ENCODE measurements around the gene NUP210L. TPM values are rescaled to one million over a fixed set of nuclear protein-coding genes. Genes with fewer than 3 reads are reported as not detected.

NUP210L gene
- total and polyA plus RNA-seq, 2 experiments from 2014 or later, result 0.10 TPM; not detected in 1

- Histone ChIP-seq H3K27ac (ENCODE audit: low read depth) (no peak overlapping the region), H3K36me3 (ENCODE audit: insufficient read depth) (peaks cover 85% of the 10 kb centered on the region), H3K27me3 (ENCODE audit: insufficient read depth) (no peaks in the 10 kb centered on the region), H4K20me1 (replicated peaks; ENCODE audit: insufficient read depth) (peaks cover 76% of the 10 kb centered on the region), H3K4me1 (ENCODE audit: insufficient read depth) (no peaks in the 10 kb centered on the region), H3F3A (replicated peaks; ENCODE audit: low read depth) (peaks cover 28% of the 10 kb centered on the region), H3K4me3 (no peak overlapping the region), H3K4me2 (no peak overlapping the region), H3K9me2 (ENCODE audit: insufficient read depth) (no peaks in the 10 kb centered on the region), H3K79me2 (replicated peaks; ENCODE audit: insufficient read depth) (peaks cover 84% of the 10 kb centered on the region), H2AFZ (no peak overlapping the region)
- Mint-ChIP-seq H3K36me3 (ENCODE audit: low read depth) (peaks cover 91% of the 10 kb centered on the region), H3K27ac (no peak overlapping the region), H3K27me3 (ENCODE audit: insufficient read depth, low read depth, poor library complexity) (peaks cover 2% of the 10 kb centered on the region), H3K4me1 (no peaks in the 10 kb centered on the region; the same call in 2 of the 3 replicates), H3K9me3 (no peaks in the 10 kb centered on the region), H3K4me3 (no peak overlapping the region)
- no peak for DNase-seq (ENCODE audit: low spot score)
- no peak for ATAC-seq
- TF ChIP-seq JUNB (IDR thresholded peaks at IDR 0.05; ENCODE audit: unreplicated experiment) (no peak), NANOG (IDR thresholded peaks at IDR 0.05; ENCODE audit: borderline replicate concordance) (no peak), ETS1 (IDR thresholded peaks at IDR 0.05) (no peak), ZNF462 (CRISPR knock-in tag; IDR thresholded peaks at IDR 0.05) (no peak), REST (IDR thresholded peaks at IDR 0.05; ENCODE audit: unreplicated experiment) (no peak), CTCF (conservative IDR thresholded peaks at IDR 0.05; ENCODE audit: low read depth in 2 of 2) (no peak), POLR2AphosphoS5 (IDR thresholded peaks at IDR 0.05; ENCODE audit: low read depth) (no peak), EZH2 (IDR thresholded peaks at IDR 0.05; ENCODE audit: low read depth, unreplicated experiment) (no peak)
Observed at GRCh38 chr1:154166207-154166606, 11.3 kb upstream of the NUP210L start.
